HG03175 (cell line): ENCODE data around the gene PJVK.
A peak's percentile ranks its signal among the peaks of the same experiment; 100 is the strongest.

Experiments
- ATAC-seq: cut with Tn5 transposase; IDR thresholded peaks from one replicate; pipeline ENCODE4 v1.9.1; 2021; ENCODE audit warnings: mild to moderate bottlenecking, moderate library complexity; ENCODE audit not compliant: unreplicated experiment

Gene PJVK

DNA sequence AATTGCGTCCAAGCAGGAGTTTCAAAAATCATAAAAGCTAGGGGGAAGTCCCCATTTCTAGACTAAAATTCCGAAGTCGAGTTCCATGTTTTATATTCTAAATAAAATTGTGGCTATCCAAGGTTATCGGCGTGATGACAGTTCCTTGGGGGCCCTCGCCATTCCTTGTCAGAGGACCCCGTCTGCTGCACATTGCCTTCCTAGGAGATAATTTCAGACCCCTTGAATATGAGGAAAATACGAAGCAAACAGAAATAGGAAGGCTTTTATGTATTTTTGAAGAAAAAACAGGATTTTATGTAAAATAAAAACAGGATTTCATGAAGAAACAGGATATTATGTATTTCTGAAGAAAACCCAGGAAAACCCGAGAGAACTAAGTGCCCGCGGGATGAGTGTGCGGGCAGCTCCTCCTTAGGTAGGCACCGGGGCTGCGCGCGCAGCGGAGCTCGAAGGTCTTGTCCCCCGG lies 28.6 kb downstream of the PJVK start:
- ATAC-seq: no peak

DNA sequence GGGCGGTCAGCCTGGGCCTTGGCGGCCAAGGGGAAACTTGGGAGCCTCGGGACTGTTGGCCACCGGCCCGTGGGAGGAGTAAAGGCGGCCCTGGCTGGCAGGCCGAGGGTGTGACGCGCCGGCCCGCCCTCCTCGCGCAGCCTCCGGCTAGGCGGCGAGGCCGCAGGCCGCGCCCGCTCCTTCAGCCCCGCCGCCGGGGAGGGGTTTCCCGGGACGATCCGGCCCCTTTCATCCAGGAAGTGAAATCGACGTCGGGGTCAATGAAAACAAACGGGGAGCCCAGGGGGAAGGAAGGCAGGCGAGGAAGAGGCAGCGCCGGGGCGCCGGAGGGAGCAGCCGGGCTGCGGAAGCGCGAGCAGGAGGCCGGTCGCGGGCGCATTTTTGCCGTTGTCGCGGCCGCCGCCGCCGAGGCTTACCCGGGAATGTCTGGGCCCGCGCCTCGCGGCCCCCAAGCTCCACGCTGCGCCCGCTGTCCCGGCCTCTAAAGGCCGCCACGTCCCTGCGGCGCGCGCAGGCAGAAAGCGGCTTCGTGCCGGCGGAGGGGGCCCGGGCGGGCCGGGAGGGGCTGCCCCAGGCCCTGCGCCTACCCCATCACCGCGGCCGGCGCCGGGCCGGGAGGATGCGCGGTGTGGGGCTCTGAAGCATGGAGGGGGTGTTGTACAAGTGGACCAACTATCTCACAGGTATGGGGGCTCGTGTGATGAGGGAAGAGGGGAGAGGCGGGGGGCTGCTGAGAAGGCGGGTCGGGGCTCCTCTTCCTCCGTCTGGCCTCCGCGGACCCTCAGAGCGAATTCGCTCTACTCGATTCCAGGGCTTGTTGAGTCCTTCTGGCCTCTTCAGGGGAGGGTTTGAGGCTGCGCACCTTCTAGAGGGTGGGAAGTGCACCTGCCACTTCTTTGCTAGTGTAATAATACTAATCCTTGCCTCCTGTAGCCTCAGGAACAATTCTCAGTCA lies 29.3 kb downstream of the PJVK start, which contains the start of gene PLEKHA3:
Gene PLEKHA3 (plus strand): TSS at position 231 of the 955 bp plus-strand sequence. CDS start 413 bp downstream, at position 644.
- peak; percentile 58 for ATAC-seq

DNA sequence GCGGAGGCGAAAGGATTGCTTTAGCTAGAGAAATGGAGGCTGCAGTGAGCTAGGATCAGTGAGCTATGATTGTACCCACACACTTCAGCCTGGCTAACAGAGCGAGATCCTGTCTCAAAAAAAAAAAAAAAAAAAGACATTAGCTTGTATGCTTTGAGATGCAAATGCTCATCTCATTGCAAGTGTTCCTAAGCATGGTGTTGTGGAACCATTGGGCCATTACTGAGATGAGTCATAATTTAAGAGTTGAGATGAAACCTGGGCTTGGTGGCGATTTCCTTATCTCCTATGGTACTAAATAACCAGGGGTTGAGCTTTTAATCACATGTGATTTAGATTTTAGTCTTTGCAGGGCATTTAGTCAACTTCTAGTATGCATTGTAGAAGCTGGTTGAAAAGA lies 31.3 kb downstream of the PJVK start:
- peak; percentile 40 for ATAC-seq

DNA sequence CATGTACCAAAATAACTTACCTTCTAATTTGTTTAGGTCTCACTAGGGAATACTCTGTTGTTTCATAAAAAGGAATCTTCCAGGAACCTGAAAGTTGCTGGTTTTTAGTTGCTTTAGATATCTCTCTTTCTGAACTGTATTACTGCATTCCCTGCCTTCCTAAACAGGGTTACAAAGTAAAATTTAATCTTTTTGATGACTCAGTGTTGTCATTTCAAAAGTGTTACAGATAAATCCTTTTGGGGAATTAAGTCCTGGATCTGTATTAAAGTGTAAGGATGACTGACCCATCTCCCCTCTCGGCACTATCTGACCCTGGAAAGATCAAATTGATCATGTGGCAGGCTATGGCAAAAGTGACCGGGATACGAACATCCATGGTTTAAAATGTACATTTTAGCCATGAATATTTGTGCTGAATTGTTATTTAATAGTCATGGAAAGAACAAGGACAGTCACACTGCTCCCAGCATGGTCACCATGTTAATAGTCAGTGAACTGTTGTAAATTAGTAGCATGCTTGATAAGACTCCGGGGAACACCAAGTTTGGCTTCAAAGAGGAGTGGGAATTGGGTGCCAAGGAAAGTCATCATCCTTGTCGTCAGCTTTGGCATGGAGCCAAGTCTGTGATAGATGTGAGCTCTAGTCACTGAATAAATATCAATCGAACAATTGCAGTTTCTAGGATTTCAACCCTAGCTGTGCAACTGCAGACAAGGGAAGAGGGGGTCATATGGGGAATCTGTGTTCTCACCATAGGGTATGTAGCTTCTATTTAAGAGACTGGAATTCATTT lies 33.3 kb downstream of the PJVK start:
- no peak for ATAC-seq

DNA sequence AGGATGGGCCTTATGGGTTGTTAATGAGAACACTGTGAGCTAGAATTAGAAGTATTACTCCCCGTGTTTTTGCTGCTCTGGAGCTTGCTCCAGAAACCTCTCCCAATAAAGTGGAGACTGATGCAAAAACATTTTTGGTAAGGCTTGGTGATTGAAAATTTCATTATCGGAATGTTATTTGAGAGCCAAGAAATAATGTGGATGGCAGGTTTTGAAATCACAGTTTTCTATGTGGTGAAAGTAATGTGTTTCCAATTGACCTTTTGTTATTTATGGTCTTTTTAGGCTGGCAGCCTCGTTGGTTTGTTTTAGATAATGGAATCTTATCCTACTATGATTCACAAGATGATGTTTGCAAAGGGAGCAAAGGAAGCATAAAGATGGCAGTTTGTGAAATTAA lies 34.2 kb downstream of the PJVK start:
- no peak for ATAC-seq

DNA sequence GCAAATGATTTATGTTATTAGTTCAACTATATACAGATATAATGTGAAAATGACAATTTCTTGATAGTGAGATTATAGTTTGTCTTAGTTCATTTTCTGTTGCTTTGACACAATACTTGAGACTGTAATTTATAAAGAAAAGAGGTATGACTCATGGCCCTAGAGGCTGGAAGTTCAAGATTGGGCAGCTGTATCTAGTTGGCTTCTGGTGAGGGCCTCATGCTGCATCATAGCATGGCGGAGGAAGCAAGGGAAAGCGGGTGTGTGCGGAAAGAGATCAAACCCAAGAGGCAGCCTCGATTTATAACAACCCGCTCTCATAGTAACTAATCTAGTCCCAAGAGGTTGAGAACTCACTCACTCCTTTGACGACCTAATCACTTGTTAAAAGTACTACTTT lies 40.4 kb downstream of the PJVK start:
- ATAC-seq: no peak

DNA sequence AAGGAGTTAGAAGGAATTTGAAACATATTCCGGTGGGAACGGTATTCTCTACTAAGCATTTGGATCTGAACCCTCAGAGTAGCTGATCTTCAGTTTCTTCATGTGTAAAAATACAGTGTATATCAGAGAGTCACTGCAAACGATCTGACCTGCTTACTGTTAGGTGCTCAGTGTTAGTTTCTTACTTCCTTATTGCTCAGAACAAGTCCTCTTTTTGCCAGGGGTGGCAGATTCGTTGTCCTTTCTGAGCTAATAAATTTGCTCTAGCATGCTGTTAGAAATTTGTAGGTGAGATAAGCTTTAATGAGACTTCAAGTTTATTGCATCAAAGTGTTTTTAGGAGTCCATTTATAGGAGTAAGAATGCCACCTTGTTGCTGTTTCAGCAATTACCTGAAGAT lies 44.9 kb downstream of the PJVK start:
- ATAC-seq: no peak

DNA sequence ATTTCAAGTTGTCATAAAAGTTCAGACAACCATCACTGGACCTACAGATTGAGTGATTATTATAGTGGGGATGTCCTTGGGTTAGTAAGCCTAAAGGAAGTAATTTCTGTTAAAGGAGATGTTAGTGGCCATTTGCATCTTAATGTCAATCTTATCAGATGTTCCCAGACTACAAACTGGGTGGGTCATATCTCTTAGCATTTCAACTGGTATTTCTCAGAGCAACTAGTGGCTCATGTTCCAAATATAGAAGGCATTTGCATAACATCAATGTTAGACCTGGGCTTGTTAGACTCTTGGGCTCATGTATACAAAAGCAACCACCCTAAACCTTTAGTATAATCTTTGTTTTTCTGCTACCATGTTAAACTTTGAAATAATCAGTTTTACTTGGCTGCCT lies 47.0 kb downstream of the PJVK start:
- no peak for ATAC-seq

DNA sequence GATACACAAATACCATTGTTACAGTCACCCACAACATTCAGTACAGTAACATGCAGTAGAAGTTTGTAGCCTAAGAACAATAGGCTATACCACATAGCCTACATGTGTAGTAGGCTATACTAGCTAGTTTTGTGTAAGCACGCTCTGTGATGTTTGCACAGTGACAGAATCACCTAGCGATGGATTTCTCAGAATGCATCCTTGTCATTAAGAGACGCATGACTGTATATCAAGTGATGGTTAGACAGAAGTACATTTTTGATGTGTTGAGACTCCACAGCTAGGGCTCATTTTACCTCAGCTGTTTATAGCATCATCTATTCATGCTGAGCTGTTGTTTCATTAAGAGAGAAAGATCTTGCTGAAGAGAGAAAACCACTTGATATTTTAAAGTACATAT lies 48.5 kb downstream of the PJVK start:
- no peak for ATAC-seq

DNA sequence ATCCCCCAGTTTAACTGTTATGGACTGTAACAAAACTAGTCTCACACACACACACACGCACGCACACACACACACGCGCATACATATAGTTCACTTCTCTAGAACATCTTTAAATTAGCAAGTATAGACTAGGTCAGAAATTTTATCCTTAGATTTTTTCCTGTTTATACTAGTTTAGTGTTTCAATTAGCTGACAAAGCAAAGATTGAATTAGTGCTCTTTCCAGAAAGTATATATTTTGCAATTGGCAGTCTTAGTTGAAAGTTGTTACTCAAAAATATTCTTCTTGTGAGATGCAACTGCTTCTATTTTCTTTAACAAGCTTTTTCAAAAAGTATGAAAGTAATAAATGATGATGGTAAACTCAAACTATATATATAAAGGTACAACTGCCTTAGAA lies 51.6 kb downstream of the PJVK start:
- no peak for ATAC-seq

DNA sequence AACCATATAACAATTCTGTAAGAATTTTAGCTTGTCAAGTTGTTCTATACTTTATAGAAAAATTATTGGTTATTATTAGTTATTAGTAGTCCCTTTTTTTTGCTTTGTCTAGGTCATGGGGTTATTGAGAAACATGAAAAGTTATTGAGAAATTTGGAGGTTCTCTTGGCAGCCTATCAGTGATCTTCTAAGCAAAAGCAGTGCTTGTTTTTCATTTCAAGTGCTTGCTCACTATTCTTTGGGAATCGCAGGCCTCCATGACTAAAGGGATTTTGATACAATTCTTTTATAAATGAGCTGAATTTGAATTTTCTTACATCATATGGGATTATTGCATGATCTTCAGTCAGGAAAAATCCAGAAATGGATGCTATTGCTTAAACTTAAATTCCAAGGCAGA lies 54.9 kb downstream of the PJVK start:
- ATAC-seq: no peak

DNA sequence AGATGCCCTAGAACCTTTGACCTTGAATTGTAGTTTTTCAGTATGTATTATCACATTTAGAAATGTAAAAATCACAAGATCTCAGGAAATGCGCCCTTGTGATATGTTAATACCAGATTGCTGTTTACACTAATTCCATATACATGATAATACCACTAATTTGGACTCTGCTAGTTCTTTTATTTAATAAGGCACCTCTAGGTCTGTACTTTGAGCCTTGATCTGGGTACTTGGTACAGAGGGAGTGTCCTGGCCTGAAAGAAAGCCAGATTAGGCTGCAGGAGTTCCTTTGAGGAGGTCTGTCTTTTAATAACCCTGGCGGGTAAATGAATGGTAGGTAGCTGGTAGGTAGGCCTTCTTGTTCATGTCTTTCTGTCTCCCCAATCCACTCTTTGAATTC lies 55.3 kb downstream of the PJVK start:
- no peak for ATAC-seq

DNA sequence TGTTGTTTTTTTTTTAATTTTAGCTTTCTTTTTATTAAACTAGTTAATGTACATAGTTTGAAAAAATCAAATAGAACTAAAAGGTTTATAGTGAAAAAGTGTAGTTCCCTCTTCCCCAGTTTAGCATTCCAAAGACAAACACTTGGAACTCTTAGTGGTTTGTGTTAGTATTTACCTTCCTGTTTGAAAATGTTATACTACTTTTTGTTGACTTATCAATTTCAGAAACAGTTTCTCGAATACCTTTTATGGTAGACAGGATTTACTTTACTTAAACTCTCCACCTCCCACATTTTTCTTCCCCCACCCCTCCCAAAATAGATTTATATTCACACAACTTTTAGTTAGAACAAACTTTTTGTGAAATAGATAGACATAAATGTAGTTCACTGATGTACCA lies 55.8 kb downstream of the PJVK start:
- ATAC-seq: no peak

DNA sequence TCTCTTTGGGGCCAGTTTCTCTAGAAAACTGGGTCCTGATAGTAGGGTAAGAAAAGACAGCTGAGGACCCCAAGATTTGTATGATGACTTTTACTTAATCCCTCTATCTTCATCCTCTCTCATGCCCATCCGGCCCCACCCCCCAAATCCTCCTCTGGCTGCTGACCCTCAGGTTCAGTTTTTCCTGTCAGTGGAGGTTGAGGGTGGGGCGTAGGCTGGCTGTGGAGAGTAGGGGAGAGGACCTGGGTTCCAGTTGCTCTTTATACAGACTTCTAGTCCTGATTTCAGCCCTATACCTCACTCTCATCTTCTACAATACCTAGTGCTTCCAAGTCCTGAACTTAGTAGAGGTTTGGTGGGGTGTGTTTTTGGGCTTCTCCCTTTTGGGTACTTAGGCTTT lies 57.5 kb downstream of the PJVK start:
- ATAC-seq: no peak

DNA sequence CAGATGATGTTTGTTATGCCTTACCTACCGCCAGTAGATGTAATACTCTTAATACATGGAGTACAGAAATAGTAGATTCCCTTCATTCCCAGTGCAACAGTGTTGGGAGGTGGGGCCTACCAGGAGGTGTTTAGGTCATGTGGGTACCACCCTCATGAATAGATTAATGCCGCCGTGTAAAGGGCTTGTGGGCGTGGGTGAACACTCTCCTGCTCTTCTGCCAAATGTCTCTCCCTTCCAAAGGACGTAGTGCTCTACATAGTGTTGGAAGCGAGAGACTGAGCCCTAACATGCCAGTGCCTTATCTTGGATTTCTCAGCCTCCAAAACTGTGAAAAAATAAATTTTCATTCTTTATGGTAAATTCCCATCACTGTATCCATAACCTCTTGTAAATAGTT lies 59.2 kb downstream of the PJVK start:
- ATAC-seq: no peak
